ENCODE data around the gene TPRA1. TPM values are rescaled to one million over a fixed set of nuclear protein-coding genes. Genes with fewer than 3 reads are reported as not detected.

The TPRA1 gene
- total RNA-seq, 4 donors from 2014 or later: 50.3 to 75.3 (median 67.5) TPM

GRCh38 chr3:127604546-127605165 lies 14.1 kb upstream of the TPRA1 start:
- Histone ChIP-seq H3K36me3 (peaks cover 0 to 79% (median 5%) of the 10 kb centered on the region in 3 donors), H3K4me1 (no peaks in the 10 kb centered on the region), H3K4me3 (no peak overlapping the region), H3K9me3 (no peaks in the 10 kb centered on the region), H3K27me3 (no peaks in the 10 kb centered on the region), H3K27ac (no peak overlapping the region)
- 95% methylated on average over 41 of the region's 41 CpGs for WGBS, 2 donors
- no peak for DNase-seq (ENCODE audit: low spot score in 2 of 2)
- no peak for TF ChIP-seq CTCF (IDR thresholded peaks at IDR 0.05)
- TF ChIP-seq POLR2A (IDR thresholded peaks at IDR 0.05): no peak
- no peak for TF ChIP-seq EP300 (IDR thresholded peaks at IDR 0.05)

- 87 to 91% methylated on average over 7 of the region's 7 CpGs for WGBS, 2 donors
- no peak for DNase-seq (ENCODE audit: low spot score in 2 of 2)
- TF ChIP-seq POLR2A (IDR thresholded peaks at IDR 0.05): no peak
- no peak for TF ChIP-seq EP300 (IDR thresholded peaks at IDR 0.05)
- no peak for TF ChIP-seq CTCF (IDR thresholded peaks at IDR 0.05)
- peaks cover 0 to 74% (median 5%) of the 10 kb centered on the region in 3 donors for H3K36me3 ChIP-seq
- H3K27ac ChIP-seq: no peak overlapping the region
- peaks cover 0 to 4% (median 0%) of the 10 kb centered on the region in 4 donors for H3K4me1 ChIP-seq
- no peak overlapping the region for H3K4me3 ChIP-seq
- H3K9me3 ChIP-seq: no peaks in the 10 kb centered on the region
- no peaks in the 10 kb centered on the region for H3K27me3 ChIP-seq
These were observed 13.5 kb upstream of the TPRA1 start for GRCh38 chr3:127604035-127604434.

- DNase-seq (ENCODE audit: low spot score in 2 of 2): no peak
- H3K9me3 ChIP-seq: no peaks in the 10 kb centered on the region
- 84 to 89% methylated on average over 6 of the region's 6 CpGs for WGBS, 2 donors
- no peak for TF ChIP-seq CTCF (IDR thresholded peaks at IDR 0.05)
- TF ChIP-seq EP300 (IDR thresholded peaks at IDR 0.05): no peak
- TF ChIP-seq POLR2A (IDR thresholded peaks at IDR 0.05): no peak
- no peak overlapping the region for H3K27ac ChIP-seq
- H3K36me3 ChIP-seq: peaks cover 0 to 43% (median 2%) of the 10 kb centered on the region in 3 donors
- no peaks in the 10 kb centered on the region for H3K27me3 ChIP-seq
- peaks cover 0 to 20% (median 3%) of the 10 kb centered on the region in 4 donors for H3K4me1 ChIP-seq
- H3K4me3 ChIP-seq: no peak overlapping the region
These were observed 10.4 kb upstream of the TPRA1 start for GRCh38 chr3:127600749-127601456.

GRCh38 chr3:127598841-127599570 lies 8.5 kb upstream of the TPRA1 start:
- DNase-seq (ENCODE audit: low spot score in 2 of 2): no peak
- TF ChIP-seq CTCF (IDR thresholded peaks at IDR 0.05): no peak
- TF ChIP-seq EP300 (IDR thresholded peaks at IDR 0.05): no peak
- no peak for TF ChIP-seq POLR2A (IDR thresholded peaks at IDR 0.05)
- WGBS, 2 donors: 64 to 67% methylated on average over 10 to 14 of the region's 14 CpGs
- H3K4me3 ChIP-seq: peak overlapping the region; percentile 36 to 66 (median 57)
- no peaks in the 10 kb centered on the region for H3K9me3 ChIP-seq
- no peaks in the 10 kb centered on the region for H3K27me3 ChIP-seq
- peaks cover 0 to 24% (median 0%) of the 10 kb centered on the region in 3 donors for H3K36me3 ChIP-seq
- peaks cover 0 to 20% (median 3%) of the 10 kb centered on the region in 4 donors for H3K4me1 ChIP-seq
- H3K27ac ChIP-seq: peak overlapping the region in 3 of 4 donors; percentile 82 to 87 (median 85)
